NCI-H2081 (cell line): ENCODE measurements around the gene GOLGA6L26.
"Not testable (repeated sequence)": the region's sequence is repeated elsewhere in the genome, so short reads cannot be mapped to it uniquely, and the experiment has no call there.

ENCODE experiments used
- DNase-seq, 2 experiments: peaks; one replicate each; lab custom pipeline; 2025; lab: John Stamatoyannopoulos, UW

The GOLGA6L26 gene, protein sequence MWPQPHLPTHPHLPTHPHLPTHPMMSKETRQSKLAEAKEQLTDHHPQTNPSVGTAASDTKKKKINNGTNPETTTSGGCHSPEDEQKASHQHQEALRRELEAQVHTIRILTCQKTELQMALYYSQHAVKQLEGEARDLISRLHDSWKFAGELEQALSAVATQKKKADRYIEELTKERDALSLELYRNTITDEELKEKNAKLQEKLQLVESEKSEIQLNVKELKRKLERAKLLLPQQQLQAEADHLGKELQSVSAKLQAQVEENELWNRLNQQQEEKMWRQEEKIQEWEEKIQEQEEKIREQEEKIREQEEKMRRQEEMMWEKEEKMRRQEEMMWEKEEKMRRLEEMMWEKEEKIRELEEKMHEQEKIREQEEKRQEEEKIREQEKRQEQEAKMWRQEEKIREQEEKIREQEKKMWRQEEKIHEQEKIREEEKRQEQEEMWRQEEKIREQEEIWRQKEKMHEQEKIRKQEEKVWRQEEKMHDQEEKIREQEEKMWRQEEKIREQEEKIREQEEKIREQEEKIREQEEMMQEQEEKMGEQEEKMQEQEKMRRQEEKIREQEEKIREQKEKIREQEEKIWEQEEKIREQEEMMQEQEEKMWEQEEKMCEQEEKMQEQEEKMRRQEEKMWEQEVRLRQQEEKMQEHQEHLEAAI

DNA sequence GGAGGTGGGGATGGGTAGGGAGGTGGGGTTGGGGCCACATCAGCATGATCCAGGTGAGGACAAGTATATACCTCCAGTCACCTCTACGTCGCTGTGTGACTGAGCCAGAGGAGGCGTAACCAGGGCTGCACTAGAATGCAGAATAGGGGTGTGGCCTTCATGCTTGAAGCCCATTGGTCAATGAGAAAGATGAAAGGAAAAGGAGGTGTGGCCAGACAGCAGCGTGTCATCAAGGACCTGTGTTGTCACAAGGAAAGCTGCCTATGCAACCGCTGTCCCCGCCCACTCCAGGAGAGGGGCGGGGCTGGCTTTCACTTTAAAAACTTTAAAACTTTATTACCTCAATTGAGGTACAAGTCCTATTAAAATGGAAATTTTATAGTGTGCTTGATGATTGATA is at the start of gene GOLGA6L26:
GOLGA6L26 (minus strand) TSS at position 101 of the 400 bp plus-strand sequence; CDS start at position 40, 61 bp downstream.
- DNase-seq: not testable (repeated sequence)

DNA sequence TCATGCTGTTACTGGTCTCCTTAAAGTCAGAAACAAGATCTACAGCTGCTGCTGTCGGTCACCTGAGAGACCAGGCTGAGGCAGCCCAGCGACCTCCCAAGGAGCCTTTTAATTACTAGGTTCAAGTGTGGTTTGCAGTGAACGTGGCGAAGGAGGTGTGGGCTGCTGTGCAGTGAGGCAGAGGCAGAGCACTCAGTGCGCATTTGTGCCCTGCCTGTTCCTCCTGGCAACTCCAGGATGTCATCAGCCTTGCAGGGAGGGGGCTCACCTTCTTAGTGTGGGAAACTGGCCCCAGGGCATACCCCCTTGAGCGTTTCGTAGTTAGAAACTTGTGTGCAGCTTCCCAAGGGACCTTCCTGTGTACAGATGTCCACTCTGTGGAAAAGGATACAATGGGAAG is 47.2 kb upstream of the GOLGA6L26 start:
- DNase-seq: not testable (repeated sequence)

DNA sequence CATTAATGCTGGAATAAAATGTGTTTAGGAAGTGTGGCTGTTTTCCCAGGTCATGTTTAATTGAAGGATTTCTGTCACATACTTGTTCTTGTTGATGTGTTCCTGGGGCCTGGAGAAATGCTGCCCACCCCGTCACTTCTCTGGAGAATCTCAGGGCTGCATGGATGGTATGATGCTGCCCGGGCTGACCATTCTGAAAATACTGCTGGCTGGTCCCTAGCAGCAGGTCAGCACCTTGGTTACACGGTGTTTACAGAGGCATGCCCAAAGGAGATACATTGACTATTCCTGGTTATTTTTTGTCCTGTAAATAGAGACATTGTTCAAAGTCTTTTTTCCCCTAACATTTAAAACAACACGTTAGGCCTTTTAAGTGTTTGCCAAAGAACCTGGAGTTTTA is 46.7 kb upstream of the GOLGA6L26 start:
- DNase-seq: not testable (repeated sequence)

DNA sequence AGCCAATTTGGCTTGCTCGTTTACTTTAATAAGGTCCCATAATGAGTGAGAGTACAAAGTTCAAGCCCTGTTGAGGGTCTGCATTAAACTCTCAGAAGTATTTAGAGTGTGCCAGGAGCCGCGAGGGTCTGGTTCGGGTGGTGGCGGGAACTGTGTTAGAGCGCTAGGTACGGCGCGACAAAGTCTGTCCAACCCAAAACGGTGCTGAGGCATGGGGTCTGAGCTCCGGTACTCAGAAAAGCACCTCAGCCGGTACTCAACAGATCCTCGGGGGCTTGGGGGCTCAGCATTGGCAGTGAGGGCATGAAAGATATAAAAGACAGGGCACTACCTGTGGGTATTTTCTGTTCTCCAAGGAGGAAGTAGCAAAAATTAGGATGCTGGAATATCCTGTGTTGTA is 45.0 kb upstream of the GOLGA6L26 start:
- not testable (repeated sequence) for DNase-seq

DNA sequence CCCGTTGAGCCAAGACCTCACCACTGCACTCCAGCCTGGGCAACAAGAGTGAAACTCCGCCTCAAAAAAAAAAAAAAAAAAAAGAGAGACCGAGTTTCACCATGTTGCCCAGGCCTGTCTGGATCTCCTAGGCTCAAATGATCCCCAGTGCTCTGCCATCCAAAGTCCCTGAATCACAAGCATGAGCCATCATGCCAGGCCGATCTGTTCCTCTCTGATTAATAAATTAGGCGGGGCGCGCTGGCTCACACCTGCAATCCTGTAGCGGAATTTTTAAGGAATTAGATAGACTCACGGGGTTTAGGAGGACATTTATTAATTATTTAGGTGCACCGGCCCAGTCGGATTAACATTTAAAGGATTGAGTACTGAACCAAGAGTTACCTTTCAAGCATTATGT is 40.2 kb upstream of the GOLGA6L26 start:
- DNase-seq: not testable (repeated sequence)

DNA sequence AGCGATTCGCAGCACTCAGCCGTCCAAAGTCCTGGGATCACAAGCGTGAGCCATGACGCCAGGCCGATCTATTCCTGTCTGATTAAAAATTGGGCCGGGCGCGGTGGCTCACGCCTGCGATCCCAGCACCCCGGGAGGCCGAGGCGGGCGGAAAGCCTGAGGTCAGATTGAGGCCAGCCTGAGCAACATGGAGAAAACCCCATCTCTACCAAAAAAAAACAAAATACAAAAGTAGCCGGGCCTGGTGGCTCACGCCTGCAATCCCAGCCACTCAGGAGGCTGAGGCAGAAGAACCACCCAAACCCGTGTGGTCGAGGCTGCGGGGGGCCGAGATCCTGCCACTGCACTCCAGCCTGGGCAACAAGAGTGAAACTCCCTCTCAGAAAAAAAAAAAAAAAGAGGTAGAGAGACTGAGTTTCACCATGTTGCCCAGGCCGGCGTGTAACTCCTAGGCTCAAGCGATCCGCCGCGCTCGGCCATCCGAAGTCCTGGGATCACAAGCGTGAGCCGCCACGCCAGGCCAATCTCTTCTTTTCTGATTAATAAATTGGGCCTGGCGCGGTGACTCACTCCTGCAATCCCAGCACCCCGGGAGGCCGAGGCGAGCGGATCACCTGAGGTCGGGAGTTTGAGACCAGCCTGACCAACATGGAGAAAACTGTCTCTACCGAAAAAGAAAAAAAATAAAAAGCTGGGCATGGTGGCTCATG is 39.0 kb upstream of the GOLGA6L26 start:
- not testable (repeated sequence) for DNase-seq

DNA sequence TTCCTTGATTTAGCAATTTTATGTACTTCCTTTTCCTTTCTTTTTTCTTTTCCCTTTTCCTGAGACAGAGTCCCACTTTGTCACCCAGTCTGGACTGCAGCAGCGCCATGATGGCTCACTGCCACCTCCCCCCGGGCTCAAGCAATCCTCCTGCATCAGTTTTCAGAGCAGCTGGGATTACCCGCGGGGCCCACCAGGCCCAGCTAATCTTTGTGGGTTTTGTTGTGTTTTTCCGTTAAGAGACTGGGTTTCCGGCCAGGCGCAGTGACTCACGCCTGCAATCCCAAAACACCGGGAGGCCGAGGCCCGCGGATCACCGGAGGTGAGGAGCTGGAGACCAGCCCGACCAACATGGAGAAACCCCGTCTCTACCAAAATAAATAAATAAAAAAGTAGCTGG is 38.3 kb upstream of the GOLGA6L26 start:
- DNase-seq: no peak

DNA sequence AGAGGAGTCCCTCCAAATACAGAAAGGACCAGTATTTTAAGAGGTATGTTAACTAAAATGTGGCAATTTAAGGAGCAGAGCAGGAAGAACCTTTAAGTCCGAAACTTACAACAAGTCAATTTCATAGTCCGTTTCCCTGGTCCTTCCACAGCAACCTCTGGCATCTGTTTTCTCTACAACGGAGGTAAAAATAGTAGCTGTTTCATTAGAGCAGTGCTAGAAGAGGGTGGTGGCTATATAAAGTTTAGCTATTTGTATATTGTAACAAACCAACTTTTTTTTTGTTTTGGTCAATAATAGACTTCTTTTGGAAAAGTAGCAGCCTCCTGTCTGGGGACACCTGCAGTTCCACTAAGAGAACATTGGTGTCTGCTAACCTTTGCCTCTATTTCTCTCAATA is 37.9 kb upstream of the GOLGA6L26 start:
- not testable (repeated sequence) for DNase-seq

DNA sequence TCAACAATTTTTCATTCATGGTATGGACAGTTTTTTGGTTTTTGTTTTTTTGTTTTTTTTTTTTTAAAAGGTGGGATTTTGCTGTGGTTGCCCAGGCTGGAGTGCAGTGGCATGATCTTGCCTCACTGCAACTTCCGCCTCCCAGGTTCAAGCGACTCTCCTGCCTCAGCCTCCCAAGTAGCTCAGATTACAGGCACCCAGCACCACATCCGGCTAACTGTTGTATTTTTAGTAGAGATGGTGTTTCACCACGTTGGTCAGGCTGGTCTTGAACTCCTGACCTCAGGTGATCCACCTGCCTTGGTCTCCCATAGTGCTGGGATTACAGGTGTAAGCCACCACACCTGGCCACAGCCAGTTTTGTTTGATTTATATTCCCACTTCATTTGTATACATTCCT is 37.1 kb upstream of the GOLGA6L26 start:
- not testable (repeated sequence) for DNase-seq

DNA sequence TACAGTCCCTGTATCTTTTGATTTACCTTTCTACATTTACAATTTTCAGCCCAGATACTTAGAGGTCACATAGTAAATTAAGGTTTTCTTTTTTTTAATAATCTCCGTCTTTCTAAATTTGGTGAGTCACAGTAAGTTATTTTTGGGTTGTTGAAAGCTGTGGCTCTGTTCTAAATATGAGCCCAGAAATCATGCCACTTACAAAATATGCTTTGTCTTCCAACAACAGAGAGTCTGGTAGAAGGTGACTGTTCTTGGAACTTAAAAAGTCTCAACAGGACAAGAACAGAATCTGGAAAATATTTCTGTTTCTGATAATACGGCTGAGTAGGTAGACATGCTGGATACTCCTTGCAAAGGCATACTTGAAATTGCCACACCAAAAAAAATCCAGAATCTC is 36.6 kb upstream of the GOLGA6L26 start:
- DNase-seq: no peak

DNA sequence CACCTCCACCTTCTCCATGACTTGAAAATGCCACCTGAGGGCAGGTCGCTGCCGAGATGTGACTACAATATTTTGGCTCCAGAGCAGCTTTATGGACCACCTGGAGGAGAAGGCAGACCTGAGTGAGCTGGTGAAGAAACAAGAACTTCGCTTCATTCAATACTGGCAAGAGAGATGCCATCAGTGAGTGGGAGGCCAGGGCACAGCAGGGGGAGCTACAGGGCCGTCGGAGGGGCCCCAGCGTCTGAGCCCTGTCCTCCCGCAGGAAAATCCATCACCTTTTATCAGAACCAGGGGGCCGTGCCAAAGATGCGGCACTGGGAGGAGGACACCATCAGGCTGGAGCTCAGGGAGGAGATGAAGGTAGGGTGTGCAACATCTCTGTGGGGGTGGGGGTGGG is 30.3 kb upstream of the GOLGA6L26 start:
- not testable (repeated sequence) for DNase-seq

DNA sequence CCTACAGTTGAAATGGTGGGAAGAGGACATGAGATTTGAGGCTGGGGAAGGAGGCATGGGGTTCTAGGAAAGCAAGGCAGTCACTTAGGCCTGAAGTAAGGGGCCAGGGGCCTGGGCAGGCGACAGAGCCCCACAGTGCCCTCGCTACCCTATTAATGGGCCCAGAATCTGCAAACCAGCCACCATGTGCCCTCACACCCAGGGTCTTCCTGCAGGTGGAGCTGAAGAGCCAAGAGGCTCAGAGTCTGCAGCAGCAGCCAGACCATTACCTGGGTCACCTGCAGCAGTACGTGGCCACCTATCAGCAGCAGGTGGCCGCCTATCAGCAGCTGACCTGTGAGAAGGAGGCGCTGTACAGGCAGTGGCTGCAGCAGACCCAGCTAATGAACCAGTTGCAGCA is 28.6 kb upstream of the GOLGA6L26 start:
- not testable (repeated sequence) for DNase-seq

DNA sequence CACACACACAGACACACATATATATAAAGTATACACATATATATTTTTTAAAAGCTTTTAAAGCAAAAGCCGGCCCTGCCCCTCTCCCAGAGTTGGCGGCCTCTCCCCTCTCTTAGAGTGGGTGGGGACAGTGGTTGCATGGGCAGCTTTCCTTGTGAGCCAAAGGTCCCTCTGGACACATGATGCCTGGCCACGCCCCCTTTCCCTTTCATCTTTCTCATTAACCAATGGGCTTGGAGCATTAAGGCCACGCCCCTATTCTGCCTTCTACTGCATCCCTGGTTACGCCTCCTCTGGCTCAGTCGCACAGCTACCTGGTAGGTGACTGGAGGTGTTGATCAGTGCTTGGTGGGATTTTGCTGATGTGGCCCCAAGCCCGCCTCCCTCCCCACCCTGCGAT is 20.5 kb upstream of the GOLGA6L26 start, which contains the start of gene GOLGA8S:
GOLGA8S (plus strand) TSS at position 301 of the 400 bp plus-strand sequence; CDS start at position 363, 62 bp downstream.
- DNase-seq: not testable (repeated sequence)

DNA sequence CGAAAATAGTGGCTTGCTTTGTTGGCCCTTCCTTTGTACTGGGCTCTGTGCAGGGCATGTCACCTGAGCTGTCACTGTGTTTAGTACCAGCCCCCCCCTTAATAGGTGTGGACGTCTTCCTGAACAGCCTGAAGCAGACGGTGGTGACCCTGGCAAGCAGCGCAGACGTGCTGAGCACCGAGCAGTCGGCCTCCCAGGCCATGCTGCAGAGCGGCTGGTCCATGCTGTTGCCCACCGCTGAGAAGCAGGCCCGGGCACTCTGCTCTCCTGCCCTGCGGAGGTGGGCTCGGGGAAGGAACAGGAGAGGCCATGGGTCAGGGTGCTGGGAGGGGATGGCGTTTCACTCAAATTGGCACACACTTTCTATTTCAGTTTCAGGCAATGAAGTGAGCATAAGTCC is 22.8 kb downstream of the GOLGA6L26 start:
- DNase-seq: not testable (repeated sequence)

DNA sequence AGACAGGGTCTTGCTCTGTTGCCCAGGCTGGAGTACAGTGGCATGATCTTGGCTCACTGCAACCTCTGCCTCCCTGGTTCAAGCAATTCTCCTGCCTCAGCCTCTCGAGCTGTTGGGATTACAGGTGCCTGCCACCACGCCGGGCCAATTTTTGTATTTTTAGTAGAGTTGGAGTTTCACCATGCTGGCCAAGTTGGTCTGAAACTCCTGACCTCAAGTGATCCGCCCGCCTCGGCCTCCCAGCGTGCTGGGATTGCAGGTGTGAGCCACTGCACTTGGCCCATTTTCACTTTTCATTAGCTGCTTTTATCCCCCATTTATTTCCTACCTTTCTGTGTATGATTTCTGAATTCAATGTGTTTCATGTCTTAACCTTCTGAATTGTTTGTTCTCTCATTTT is 28.1 kb downstream of the GOLGA6L26 start:
- not testable (repeated sequence) for DNase-seq

DNA sequence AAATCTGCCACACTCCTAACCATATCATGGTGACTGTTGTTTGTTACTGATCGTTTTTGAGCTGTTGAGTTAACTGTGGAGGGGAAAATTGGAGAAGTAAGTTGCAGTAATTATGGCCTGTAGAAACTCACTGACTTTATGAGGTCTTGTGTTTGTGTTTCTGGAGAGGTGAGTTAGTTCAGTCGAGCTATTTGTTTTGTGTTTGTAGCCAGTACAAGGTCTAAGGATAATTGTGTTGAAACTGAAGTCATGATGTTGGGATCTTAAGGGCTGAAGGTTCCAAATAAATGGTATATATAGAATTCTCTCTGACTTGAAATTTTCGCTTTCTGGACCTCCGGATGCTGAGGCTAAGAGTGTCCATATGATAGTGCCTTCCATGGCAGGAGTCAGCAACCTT is 29.2 kb downstream of the GOLGA6L26 start:
- DNase-seq: not testable (repeated sequence)

DNA sequence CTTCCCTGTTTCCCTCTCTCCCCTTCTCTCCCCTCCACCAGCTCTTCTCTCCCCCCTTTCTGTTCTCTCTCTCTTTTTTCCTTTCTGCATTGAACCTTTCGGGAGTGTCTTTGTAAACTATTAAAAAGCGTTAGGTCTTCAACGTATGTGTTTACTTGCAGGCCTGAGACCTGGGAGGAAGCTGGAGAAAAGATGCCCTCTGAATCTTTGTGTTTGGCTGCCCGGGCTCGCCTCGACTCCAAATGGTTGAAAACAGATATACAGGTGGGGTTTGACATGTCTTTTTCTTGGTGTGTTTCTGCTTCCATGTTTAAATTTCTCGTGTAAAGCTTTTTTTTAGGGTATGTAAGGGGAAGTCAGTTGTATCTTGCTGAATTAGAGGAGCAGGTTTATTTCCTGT is 29.7 kb downstream of the GOLGA6L26 start:
- DNase-seq: not testable (repeated sequence)

DNA sequence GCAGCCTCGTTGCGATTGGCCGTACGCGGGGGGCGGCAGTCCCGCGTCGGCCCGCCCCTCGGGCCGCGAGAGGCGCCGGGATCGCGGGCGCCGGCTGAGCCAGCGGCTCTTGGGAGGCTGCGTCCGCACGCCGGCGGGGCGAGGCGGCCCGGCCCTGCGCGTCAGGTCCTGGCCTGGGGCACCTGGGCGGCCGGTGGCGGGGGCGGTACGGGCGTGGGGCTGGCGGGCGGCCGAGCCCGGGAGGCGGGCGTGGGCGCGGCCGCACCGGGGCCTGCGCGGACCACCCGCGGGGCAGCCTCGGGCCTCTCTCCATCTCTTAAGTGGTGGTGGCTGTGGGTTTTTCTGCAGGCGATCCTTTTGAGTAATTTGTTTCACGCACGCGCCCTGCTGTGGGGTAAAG is 30.3 kb downstream of the GOLGA6L26 start:
- DNase-seq: not testable (repeated sequence)

DNA sequence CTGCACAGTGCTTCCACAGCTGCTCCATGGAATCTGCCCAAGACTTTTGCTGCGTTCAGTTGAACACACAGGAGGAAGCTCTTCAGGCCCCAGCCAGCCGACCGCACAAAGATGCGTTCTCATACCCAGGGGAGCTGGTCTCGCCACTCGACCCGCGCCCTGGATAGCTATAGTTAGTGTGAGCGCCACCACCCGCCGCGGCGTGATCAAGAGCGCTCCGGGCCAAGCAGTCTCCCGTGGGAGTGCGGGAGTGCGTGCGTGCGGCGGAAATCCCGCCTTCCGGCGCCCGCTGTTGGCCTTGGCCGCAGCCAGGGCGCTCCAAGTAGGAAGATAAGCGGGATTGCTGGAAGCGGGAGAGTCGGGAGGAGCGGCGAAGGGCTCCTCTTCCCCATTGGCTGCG is 30.8 kb downstream of the GOLGA6L26 start:
- not testable (repeated sequence) for DNase-seq
